ENCODE measurements around the gene CENATAC.
"Not testable (repeated sequence)": the region's sequence is repeated elsewhere in the genome, so short reads cannot be mapped to it uniquely, and the experiment has no call there.

- TF ChIP-seq POLR2AphosphoS5 (IDR thresholded peaks at IDR 0.05; ENCODE audit: low read depth, low read length); POLR2A (IDR thresholded peaks at IDR 0.05; ENCODE audit: low read depth, low read length); TAF1 (IDR thresholded peaks at IDR 0.05; ENCODE audit: borderline replicate concordance, low read depth, low read length): not testable (repeated sequence)
These were observed 61.2 kb downstream of the CENATAC start for GRCh38 chr11:119059128-119059527.
